ENCODE measurements around the gene ACMSD. TPM values are rescaled to one million over a fixed set of nuclear protein-coding genes. Genes with fewer than 3 reads are reported as not detected.

ACMSD gene
- total and polyA plus RNA-seq, 9 of the 15 experiments (the other 6 are each of a cell fraction or from before 2014, with no cell fraction given) = not detected

DNA sequence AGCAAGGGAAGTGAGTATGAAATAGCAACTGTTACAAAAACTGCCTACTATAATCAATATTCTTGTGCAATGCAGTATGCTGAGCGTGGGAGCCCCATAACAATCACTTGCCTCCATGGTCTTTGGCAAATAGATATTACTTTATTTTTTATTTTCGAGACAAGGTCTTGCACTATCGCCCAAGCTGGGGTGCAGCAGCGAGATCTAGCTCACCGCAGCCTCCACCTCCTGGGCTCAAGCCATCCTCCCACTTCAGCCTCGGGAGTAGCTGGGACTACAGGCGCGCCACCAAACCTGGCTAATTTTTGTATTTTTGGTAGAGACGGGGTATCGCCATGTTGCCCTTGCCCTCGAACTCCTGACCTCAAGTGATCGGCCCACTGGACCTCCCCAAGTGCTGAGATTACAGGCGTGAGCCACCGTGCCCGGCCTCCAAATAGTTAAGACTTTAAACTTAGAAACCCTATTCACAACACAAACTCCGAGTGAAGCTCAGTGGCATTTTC, 79.0 kb downstream of the ACMSD start (continued):
- peak in 1 of 3 experiments; percentile 43 for TF ChIP-seq YY1 (IDR thresholded peaks at IDR 0.05; ENCODE audit: borderline replicate concordance in 1 of 3, control insufficient read depth in 1 of 3, extremely low read depth in 1 of 3, insufficient read depth in 3 of 3, insufficient read length in 1 of 3, insufficient replicate concordance in 2 of 3, low read depth in 1 of 3, low read length in 2 of 3)
- no peak for TF ChIP-seq EHMT2 (IDR thresholded peaks at IDR 0.05)
- peak; percentile 27; the same call in 1 of the 2 replicates for TF ChIP-seq ZNF197 (CRISPR knock-in tag; IDR thresholded peaks at IDR 0.05; ENCODE audit: low read depth)
- no peak for TF ChIP-seq KLF13 (tag; IDR thresholded peaks at IDR 0.05; ENCODE audit: borderline replicate concordance, low read depth)
- TF ChIP-seq ZNF316 (IDR thresholded peaks at IDR 0.05) = 0 out of 2 replicates have a peak, but pooled peaks have one; percentile 5
- TF ChIP-seq ZSCAN29 (IDR thresholded peaks at IDR 0.05) = no peak

DNA sequence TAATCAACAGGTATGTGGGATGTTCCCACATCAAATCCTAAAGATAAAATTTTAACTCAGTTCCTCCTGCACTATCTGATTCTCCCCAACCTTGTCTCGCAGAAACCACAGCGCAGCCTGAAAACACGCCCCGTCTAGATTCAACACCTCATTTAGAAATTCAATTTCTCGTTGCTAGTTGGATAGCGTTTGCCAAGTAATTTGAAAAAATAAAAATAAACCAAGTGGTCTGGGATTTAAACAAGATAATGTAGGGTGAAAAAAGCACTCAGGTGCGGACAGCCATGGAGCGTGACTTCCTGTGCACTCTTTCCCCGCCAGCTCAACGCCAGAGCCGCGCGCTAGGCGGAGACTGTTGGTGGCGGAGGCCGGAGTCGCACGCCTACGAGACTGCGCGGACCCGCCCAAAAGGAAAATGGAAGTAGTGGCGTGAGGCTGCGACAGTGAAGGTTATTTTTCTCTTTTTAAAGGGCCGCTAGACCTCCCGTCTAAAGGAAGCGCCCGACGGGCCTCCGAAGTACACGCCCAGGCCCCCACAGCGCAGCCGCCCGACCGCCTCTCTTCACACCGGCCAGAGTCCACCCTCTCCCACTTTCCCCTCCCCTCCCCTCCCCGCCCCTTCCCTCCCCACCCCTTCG, 79.6 kb downstream of the ACMSD start:
- Histone ChIP-seq H3K27me3 (ENCODE audit: control insufficient read depth in 2 of 2, insufficient read depth in 2 of 2, low read length in 2 of 2) (no peaks in the 10 kb centered on the region), H3K4me2 (ENCODE audit: insufficient read depth, low read length) (peak overlapping the region; percentile 74), H3K27ac (ENCODE audit: extremely low read depth, low read depth, low read length) (peak overlapping the region; percentile 95), H3K9me3 (replicated peaks; ENCODE audit: control insufficient read depth, insufficient read depth, low read depth, low read length) (no peaks in the 10 kb centered on the region), H3K79me2 (ENCODE audit: control insufficient read depth, insufficient read depth, low read length) (peaks cover 44% of the 10 kb centered on the region), H3K9me1 (ENCODE audit: control insufficient read depth, insufficient read depth, low read length) (no peaks in the 10 kb centered on the region), H3K4me1 (replicated peaks in 1 of 2; ENCODE audit: control insufficient read depth in 2 of 2, insufficient read depth in 2 of 2, low read length in 2 of 2) (peaks cover 3 to 4% of the 10 kb centered on the region in 2 experiments; a peak in 4 of 5 replicates), H3K9ac (ENCODE audit: insufficient read depth in 1 of 2, low read depth in 2 of 2, low read length in 2 of 2) (peak overlapping the region; percentile 84 to 93), H2AFZ (ENCODE audit: low read depth, low read length) (peak overlapping the region; percentile 91), H3K36me3 (ENCODE audit: control insufficient read depth, insufficient read depth, low read length) (peaks cover 28% of the 10 kb centered on the region; the same call in 2 of the 3 replicates), H4K20me1 (replicated peaks; ENCODE audit: control insufficient read depth, insufficient read depth, low read length) (no peaks in the 10 kb centered on the region; the same call in none of the 2 replicates), H3K4me3 (peak overlapping the region; percentile 79)
- in situ Hi-C loops (cut with MboI) = no loop called here
- peak; percentile 46 for FAIRE-seq
- POLR2A ChIA-PET = interaction anchor here (0.8 to 2.0 kb wide), 8 partner anchors 9 to 25 kb away, joined by 3 to 6 read pairs (median 4); no protein-coding TSS in a partner anchor
- peak; percentile 89 for ATAC-seq
- WGBS (ENCODE audit: insufficient coverage, low coverage, missing lambda C conversion rate) = 0% methylated on average over 26 of the region's 38 CpGs
- CTCF ChIA-PET (ENCODE audit: low intra/inter-chr PET ratio) = interaction anchor here (0.6 kb wide), 1 partner anchor 793 kb away, joined by 3 read pairs; no protein-coding TSS in a partner anchor
- intact Hi-C loops (cut with micrococcal nuclease) = loop anchor here (2.0 kb wide), 1 partner anchor 823 kb away; the partner anchor contains the start of gene UBXN4
- TSS peak; percentile 91 for BruUV-seq (replicated peaks)
- DNase-seq (ENCODE audit: extremely low read depth in 1 of 4, low spot score in 3 of 4) = peak in 1 of 4 experiments; percentile 91
- TF ChIP-seq GTF2A2 (tag; IDR thresholded peaks at IDR 0.05) = no peak
- no peak; the same call in 1 of the 2 replicates for TF ChIP-seq CTBP1 (IDR thresholded peaks at IDR 0.05; ENCODE audit: borderline replicate concordance)
- TF ChIP-seq, protein P1, sequence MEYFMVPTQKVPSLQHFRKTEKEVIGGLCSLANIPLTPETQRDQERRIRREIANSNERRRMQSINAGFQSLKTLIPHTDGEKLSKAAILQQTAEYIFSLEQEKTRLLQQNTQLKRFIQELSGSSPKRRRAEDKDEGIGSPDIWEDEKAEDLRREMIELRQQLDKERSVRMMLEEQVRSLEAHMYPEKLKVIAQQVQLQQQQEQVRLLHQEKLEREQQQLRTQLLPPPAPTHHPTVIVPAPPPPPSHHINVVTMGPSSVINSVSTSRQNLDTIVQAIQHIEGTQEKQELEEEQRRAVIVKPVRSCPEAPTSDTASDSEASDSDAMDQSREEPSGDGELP (CRISPR knock-in tag; IDR thresholded peaks at IDR 0.05; ENCODE audit: borderline replicate concordance) = 0 out of 2 replicates have a peak, but pooled peaks have one; percentile 16
- TF ChIP-seq, protein P2, sequence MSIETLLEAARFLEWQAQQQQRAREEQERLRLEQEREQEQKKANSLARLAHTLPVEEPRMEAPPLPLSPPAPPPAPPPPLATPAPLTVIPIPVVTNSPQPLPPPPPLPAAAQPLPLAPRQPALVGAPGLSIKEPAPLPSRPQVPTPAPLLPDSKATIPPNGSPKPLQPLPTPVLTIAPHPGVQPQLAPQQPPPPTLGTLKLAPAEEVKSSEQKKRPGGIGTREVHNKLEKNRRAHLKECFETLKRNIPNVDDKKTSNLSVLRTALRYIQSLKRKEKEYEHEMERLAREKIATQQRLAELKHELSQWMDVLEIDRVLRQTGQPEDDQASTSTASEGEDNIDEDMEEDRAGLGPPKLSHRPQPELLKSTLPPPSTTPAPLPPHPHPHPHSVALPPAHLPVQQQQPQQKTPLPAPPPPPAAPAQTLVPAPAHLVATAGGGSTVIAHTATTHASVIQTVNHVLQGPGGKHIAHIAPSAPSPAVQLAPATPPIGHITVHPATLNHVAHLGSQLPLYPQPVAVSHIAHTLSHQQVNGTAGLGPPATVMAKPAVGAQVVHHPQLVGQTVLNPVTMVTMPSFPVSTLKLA (conservative IDR thresholded peaks at IDR 0.05) = peak; percentile 22 to 61; a peak in 2 of 4 replicates
- no peak for TF ChIP-seq PYGO2 (tag; IDR thresholded peaks at IDR 0.05)
- TF ChIP-seq, protein P3, sequence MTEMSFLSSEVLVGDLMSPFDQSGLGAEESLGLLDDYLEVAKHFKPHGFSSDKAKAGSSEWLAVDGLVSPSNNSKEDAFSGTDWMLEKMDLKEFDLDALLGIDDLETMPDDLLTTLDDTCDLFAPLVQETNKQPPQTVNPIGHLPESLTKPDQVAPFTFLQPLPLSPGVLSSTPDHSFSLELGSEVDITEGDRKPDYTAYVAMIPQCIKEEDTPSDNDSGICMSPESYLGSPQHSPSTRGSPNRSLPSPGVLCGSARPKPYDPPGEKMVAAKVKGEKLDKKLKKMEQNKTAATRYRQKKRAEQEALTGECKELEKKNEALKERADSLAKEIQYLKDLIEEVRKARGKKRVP (CRISPR knock-in tag; IDR thresholded peaks at IDR 0.05) = no peak
- no peak for TF ChIP-seq STAT5B (CRISPR knock-in tag; IDR thresholded peaks at IDR 0.05)
- TF ChIP-seq ZNF76 (CRISPR knock-in tag; IDR thresholded peaks at IDR 0.05; ENCODE audit: borderline replicate concordance) = no peak
- no peak for TF ChIP-seq CEBPG (CRISPR knock-in tag; IDR thresholded peaks at IDR 0.05)
- TF ChIP-seq CEBPG (tag; conservative IDR thresholded peaks at IDR 0.05 in 1 of 2, IDR thresholded peaks at IDR 0.05 in 1 of 2) = no peak
